CD4-positive, alpha-beta T cell treated with Interleukin-17A for 1 hour (primary cell): Measurements from ENCODE around the gene NEO1.
"Not testable (repeated sequence)": the region's sequence is repeated elsewhere in the genome, so short reads cannot be mapped to it uniquely, and the experiment has no call there.

Experiments
- DNase-seq: peaks from one replicate; pipeline ENCODE4 v3.0.0-alpha.2; 2020

The NEO1 gene

GRCh38 chr15:73221450-73221849, 169.2 kb downstream of the NEO1 start:
- not testable (repeated sequence) for DNase-seq

- peak; percentile 39 for DNase-seq
Measured at GRCh38 chr15:73225358-73226015, 173.2 kb downstream of the NEO1 start.

GRCh38 chr15:73226093-73226814, 174.0 kb downstream of the NEO1 start:
- no peak for DNase-seq

- DNase-seq, result no peak
Measured at GRCh38 chr15:73227433-73228056, 175.3 kb downstream of the NEO1 start.

- no peak for DNase-seq
Measured at GRCh38 chr15:73228128-73228646, 175.9 kb downstream of the NEO1 start.

- no peak for DNase-seq
Measured at GRCh38 chr15:73231661-73232419, 179.6 kb downstream of the NEO1 start.

- no peak for DNase-seq
Measured at GRCh38 chr15:73232776-73233175, 180.5 kb downstream of the NEO1 start.

GRCh38 chr15:73233623-73234022, 181.4 kb downstream of the NEO1 start:
- no peak for DNase-seq

GRCh38 chr15:73237910-73238309, 185.6 kb downstream of the NEO1 start:
- DNase-seq, result no peak

- no peak for DNase-seq
Measured at GRCh38 chr15:73239564-73240215, 187.4 kb downstream of the NEO1 start.

GRCh38 chr15:73240866-73241499, 188.7 kb downstream of the NEO1 start:
- DNase-seq, result peak; percentile 77

GRCh38 chr15:73244333-73244732, 192.1 kb downstream of the NEO1 start:
- DNase-seq, result peak; percentile 32

GRCh38 chr15:73246439-73246838, 194.2 kb downstream of the NEO1 start:
- no peak for DNase-seq

GRCh38 chr15:73246898-73247297, 194.6 kb downstream of the NEO1 start:
- no peak for DNase-seq

- DNase-seq, result no peak
Measured at GRCh38 chr15:73247331-73247730, 195.1 kb downstream of the NEO1 start.

- DNase-seq, result no peak
Measured at GRCh38 chr15:73249499-73249898, 197.2 kb downstream of the NEO1 start.

GRCh38 chr15:73254598-73254997, 202.3 kb downstream of the NEO1 start:
- no peak for DNase-seq

GRCh38 chr15:73258271-73259108, 206.2 kb downstream of the NEO1 start:
- DNase-seq, result no peak

GRCh38 chr15:73264881-73265280, 212.6 kb downstream of the NEO1 start:
- DNase-seq, result no peak

GRCh38 chr15:73265536-73266153, 213.4 kb downstream of the NEO1 start:
- peak; percentile 57 for DNase-seq

- DNase-seq, result no peak
Measured at GRCh38 chr15:73268457-73268856, 216.2 kb downstream of the NEO1 start.
